GM18867 (cell line): Measurements from ENCODE around the gene ALG10B.
"Not testable (repeated sequence)": the region's sequence is repeated elsewhere in the genome, so short reads cannot be mapped to it uniquely, and the experiment has no call there.

ENCODE experiments used
- ATAC-seq: cut with Tn5 transposase; IDR thresholded peaks from one replicate; pipeline ENCODE4 v1.9.1; 2021; ENCODE audit warnings: mild to moderate bottlenecking, moderate library complexity; ENCODE audit not compliant: unreplicated experiment

ALG10B gene

DNA sequence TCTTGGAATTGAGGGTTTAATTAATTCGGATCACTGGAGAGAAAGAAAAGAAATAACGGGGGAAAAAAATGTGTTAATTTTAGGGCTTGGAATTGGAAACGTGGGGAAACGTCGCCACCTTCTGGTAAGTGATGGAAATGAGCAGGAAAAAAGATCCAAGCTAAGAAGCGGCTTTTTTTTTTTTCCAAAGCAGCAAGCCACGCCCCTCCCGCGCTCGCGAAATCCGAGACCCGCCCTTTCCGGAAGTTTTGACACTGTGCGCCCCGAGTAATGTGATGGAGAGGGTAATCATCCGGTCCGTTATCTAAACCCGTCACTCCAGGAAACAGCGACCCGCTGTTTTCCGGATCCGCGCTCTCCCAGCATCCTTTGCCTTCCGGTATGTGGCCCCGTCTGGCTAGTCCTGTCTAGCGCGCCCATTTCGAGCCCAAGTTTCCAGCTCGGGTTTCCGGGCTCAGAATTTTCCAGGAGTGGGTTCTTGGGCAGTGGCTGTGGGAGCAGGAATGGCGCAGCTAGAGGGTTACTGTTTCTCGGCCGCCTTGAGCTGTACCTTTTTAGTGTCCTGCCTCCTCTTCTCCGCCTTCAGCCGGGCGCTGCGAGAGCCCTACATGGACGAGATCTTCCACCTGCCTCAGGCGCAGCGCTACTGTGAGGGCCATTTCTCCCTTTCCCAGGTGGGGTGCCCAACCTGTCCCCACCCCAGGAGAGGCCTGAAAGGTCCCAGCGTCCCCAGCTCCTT, at the start of gene ALG10B:
Gene ALG10B, plus strand, starts transcription at position 384 of the 739 bp plus-strand sequence. Its CDS starts 120 bp downstream, at position 504.
- peak; percentile 100 for ATAC-seq

DNA sequence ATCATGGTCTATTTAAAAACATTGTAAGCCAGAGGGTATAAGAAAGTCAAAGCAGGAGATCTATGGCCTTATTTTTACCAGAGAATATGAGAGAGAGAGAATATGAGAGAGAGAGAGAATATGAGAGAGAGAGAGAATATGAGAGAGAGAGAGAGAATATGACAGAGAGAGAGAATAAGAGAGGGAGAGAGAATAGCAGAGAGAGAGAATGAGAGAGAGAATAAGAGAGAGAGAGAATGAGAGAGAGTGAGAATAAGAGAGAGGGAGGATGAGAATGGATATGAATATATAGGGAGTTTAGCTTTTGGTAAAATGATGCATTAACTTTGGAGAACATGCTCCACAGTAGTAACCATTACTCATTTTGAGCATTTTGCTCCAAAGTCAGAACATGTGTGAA, 48.0 kb upstream of the ALG10B start:
- no peak for ATAC-seq

- ATAC-seq, result no peak
Measured at GRCh38 chr12:38269897-38270296, 46.7 kb upstream of the ALG10B start.

DNA sequence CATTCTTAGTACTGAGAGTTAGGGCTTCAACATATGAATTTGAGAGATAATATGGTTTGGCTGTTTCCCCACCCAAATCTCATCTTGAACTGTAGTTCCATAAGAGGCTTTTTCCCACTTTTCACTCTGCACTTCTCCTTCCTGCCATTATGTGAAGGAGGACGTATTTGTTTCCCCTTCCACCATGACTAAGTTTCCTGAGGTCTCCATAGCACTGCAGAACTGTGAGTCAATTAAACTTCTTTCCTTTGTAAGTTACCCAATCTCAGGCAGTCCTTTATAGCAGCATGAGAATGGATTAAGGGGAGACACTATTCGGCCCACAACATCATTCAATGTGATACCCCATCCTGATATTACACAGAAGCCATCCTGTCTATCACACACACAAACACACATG, 36.8 kb upstream of the ALG10B start:
- ATAC-seq, result no peak

DNA sequence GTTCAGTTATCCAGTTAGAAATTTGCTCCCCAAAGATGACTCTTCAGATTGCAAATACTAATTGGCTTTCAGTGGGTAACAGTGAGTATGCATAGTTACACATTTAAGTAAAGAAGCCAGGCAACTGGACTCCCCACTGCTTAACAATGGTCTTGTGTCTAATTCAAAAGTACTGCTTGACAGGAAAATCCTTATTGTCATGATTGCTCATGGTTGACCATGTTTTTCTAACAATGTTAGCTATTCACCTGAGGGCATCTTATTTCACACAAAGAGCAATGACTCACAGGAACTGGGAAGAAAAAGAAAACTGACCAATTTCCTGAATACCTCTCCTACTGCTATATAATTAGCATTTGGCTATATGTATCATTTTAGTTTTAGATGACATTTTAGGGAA, 33.7 kb upstream of the ALG10B start:
- no peak for ATAC-seq

DNA sequence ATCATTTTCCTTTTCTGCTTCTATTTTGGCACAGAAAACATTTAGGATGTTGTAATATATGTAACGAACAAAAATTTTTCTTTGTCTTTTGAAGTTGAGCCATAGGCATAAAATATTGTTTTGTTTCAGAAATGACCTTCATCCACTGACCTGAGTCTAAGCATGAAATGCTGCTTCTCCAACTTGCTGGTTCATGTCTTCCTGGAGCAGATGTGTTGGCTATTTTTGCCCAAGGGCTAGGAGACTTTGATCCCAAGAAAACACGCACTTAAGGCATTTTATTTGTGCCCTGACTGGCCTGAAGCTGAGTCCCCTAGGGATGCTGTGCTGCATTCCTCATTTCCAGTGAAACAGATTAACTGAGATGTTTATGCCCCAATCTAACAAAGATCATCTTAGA, 27.2 kb upstream of the ALG10B start:
- ATAC-seq, result no peak

GRCh38 chr12:38291160-38291559, 25.4 kb upstream of the ALG10B start:
- no peak for ATAC-seq

DNA sequence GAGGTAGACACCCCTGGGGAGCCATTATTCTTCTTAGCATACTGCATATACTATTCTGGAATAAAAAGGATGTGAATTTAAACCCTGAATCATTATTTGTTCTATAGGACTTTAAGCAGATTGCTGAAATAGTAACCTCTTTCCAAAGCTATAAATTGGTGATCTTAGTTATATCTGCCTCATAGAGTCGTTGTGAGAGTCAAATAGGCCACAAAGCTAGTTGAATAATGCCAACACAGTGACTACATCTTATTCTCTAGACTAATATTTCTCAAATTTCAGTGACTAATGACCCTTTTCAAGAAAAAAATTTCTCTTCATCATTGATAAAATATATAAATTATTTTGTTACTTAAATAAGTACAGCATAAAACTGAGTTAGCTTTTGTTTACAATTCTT, 13.6 kb upstream of the ALG10B start:
- not testable (repeated sequence) for ATAC-seq

DNA sequence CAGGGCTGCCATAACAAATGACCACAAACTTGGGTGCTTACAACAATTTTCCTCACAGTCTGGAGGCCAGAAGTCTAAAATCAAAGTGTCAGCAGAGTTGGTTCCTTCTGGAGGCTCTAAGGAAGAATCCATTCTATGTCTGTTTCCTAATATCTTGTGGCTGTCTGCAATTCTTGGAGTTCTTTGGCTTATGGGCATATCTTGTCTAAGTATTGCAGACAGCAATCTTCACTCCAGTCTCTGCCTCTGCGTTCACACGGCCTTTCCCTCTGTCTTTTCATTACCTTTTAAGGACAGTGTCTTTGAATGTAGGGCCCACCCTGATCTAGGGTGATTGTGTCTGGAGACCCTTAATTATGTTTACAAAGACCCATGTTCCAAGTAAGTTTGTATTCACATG, 5.4 kb downstream of the ALG10B start:
- ATAC-seq, result not testable (repeated sequence)

GRCh38 chr12:38324912-38325311, 8.3 kb downstream of the ALG10B start:
- no peak for ATAC-seq

DNA sequence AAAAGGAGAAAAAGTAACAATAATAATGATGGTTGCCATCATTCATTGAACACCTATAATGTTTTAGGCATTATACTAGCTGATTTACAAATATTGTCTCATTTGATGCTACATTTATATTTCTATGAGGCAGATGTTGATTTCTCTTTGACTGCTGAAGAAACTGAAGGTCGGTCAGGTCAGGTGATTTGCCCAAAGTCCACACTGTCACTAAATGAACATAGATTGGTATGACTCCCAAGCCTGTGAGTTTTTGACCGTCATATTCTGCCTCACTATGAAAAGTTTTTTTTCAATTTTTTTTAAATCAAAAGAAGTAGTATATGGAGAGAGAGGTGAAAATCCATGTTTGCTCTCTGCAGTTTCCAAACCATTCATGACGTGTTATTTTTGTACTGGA, 10.8 kb downstream of the ALG10B start:
- ATAC-seq, result no peak

GRCh38 chr12:38328306-38328895, 11.8 kb downstream of the ALG10B start:
- no peak for ATAC-seq

- not testable (repeated sequence) for ATAC-seq
Measured at GRCh38 chr12:38330414-38330813, 13.8 kb downstream of the ALG10B start.

GRCh38 chr12:38332814-38333213, 16.2 kb downstream of the ALG10B start:
- ATAC-seq, result no peak

DNA sequence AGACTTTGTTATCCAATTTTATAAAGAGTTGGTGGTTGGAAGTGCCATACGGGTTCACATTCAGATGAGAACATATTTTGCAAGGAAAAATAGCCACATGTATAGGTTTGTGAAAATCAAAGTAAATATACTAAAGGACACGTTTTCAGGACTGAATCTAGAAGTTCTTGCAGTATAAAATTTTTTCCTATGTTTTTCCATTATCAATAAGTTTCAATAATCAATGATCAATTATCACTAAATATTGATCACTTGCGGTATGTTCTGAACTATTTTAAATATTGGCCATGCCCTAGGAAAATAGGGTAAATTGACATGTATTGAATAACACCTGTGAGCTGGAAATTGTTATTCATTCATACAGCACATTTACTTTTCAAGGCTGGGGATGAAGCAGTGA, 25.9 kb downstream of the ALG10B start:
- ATAC-seq, result no peak

GRCh38 chr12:38343256-38343655, 26.7 kb downstream of the ALG10B start:
- not testable (repeated sequence) for ATAC-seq

DNA sequence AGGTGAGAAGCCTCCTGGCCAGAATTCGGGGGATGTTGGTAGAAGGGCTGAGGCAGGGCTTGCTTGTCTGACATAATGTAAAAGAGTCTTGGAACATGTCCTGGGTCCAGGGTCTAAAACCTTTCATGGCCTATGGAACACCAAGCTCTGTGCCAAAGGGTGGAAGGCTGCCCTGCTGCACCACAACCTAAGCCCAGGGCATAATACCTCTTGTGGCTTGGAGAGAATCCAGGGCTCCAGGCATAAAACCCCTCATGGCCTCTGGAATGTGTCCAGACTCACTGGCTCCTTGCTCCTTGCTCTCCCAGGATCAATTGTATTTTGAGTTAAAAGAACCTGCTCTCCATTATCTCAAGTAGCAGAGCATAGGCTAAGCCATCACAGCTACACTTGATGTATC, 27.3 kb downstream of the ALG10B start:
- ATAC-seq, result not testable (repeated sequence)

- ATAC-seq, result peak; percentile 97
Measured at GRCh38 chr12:38350342-38351174, 34.0 kb downstream of the ALG10B start.

- ATAC-seq, result peak; percentile 3
Measured at GRCh38 chr12:38351175-38351508, 34.6 kb downstream of the ALG10B start.

DNA sequence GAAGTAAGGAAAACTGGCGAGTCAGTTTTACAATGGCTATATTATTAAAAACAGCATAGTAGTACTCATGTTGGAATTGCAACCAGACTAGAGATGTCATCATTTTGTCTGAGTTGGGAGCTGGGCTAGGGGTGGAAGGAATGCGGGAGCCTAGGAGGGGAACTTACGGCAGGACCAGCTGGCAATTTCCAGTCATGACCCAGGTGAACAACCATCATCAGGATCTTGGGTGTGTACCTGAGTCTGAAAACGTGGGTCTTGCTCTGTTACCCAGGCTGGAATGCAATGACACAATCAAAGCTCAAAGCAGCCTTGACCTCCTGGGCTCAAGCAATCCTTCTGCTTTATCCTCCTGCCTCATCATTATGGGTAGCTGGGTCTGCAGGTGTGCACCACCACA, 50.9 kb downstream of the ALG10B start:
- no peak for ATAC-seq

DNA sequence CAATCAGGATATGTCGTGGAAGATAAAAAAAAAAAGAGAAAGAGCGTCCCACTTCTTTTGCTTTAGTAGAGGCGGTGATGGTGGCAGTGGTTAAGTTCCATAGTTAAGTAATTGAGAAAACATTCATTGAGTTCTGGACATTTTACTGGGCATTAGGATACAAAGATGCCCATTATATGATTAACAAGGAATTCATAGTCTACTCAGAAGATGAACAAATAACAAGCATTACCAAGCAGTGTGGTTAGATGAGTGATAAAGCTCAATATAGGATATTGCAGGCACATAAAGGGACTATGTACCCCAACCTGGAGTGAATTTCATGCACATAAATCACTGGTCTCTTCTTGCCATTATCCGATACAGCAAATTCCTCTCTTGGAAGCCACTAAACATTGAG, 53.7 kb downstream of the ALG10B start:
- ATAC-seq, result no peak

DNA sequence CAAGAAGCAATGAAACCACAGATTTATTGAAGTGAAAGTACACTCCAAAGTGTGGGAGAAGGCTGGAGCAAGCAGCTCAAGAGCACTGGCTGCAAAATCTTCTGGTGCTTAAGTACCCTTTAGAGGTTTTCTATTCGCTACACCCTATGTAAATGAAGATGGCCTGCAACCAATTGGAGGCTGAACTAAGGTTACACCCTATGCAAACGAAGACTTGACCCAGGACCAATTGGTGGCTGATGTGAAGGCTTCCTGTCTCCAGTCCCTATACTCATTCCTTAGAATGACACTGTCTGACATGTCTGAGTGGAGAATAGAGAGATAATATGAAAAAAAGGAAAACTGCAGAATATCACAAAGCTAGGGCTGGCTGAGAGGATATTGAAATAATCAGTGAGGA, 57.2 kb downstream of the ALG10B start:
- no peak for ATAC-seq
